Prostate gland (tissue), 2 donors: Measurements from ENCODE around the gene RAMACL. TPM values are rescaled to one million over a fixed set of nuclear protein-coding genes. Genes with fewer than 3 reads are reported as not detected.

Experiments
- DNase-seq: peaks from one replicate; pipeline ENCODE4 v3.0.0-alpha.2; 2019; ENCODE audit warnings: low spot score
- H3K27ac ChIP-seq, 2 donors: fragments of 200-600 bp; sonication (generic); 2 replicates each; pipeline ENCODE4 v1.5.1; 2017 to 2019
- H3K27me3 ChIP-seq: fragments of 200-600 bp; sonication (generic); replicated peaks from 2 replicates; pipeline ENCODE4 v1.5.1; 2019; ENCODE audit not compliant: insufficient read depth
- H3K36me3 ChIP-seq, 2 donors: fragments of 200-600 bp; sonication (generic); 1 replicate in 1 of 2; 2 replicates in 1 of 2; pipeline versions ENCODE4 v1.5.1 to v1.8.1; 2017 to 2019
- H3K4me1 ChIP-seq: fragments of 200-600 bp; sonication (generic); replicated peaks from 2 replicates; pipeline ENCODE4 v1.5.1; 2019
- H3K4me3 ChIP-seq, 2 donors: fragments of 200-600 bp; sonication (generic); 2 replicates each; pipeline ENCODE4 v1.5.1; 2017 to 2019
- H3K9me3 ChIP-seq: fragments of 200-600 bp; sonication (generic); 2 replicates; pipeline ENCODE4 v1.5.1; 2017
- POLR2A ChIP-seq: fragments of 450-650 bp; IDR thresholded peaks from one replicate; pipeline ENCODE4 v1.6.1; 2016; ENCODE audit warnings: antibody characterized with exemption, mild to moderate bottlenecking
- POLR2AphosphoS5 ChIP-seq: sonication (generic); formaldehyde crosslinking; IDR thresholded peaks from one replicate; pipeline ENCODE4 v1.6.1; 2017; ENCODE audit warnings: antibody characterized with exemption
- WGBS: methylation state at CpG from one replicate; pipeline ENCODE4 v1.1.5; 2018; 5-methylcytosine and 5-hydroxymethylcytosine counted together
- intact Hi-C: fragments of 100-400 bp; cut with DNase I; formaldehyde crosslinking; loops from one replicate; pipeline ENCODE4 v1.14.2; 2022
- total RNA-seq, 2 donors: library from RNA; depleted of rRNA; stranded (reverse); fragments of >200 nt; gene quantifications; one replicate each; pipeline ENCODE4 v1.1.0, GENCODE V29; 2016
- TF ChIP-seq, protein P1 (sequence below), 4 experiments: fragments of 200-600 bp in 2 of 4; fragments of 450-650 bp in 2 of 4; sonication (generic) in 2 of 4; IDR thresholded peaks; 1 replicate in 3 of 4; 2 replicates in 1 of 4; pipeline ENCODE4 v1.5.1; 2016 to 2019; ENCODE audit warnings: antibody characterized with exemption in 4 of 4, mild to moderate bottlenecking in 2 of 4, moderate library complexity in 2 of 4

RAMACL gene
- total RNA-seq, 2 donors from 2014 or later: 0.68 to 1.1 TPM

DNA sequence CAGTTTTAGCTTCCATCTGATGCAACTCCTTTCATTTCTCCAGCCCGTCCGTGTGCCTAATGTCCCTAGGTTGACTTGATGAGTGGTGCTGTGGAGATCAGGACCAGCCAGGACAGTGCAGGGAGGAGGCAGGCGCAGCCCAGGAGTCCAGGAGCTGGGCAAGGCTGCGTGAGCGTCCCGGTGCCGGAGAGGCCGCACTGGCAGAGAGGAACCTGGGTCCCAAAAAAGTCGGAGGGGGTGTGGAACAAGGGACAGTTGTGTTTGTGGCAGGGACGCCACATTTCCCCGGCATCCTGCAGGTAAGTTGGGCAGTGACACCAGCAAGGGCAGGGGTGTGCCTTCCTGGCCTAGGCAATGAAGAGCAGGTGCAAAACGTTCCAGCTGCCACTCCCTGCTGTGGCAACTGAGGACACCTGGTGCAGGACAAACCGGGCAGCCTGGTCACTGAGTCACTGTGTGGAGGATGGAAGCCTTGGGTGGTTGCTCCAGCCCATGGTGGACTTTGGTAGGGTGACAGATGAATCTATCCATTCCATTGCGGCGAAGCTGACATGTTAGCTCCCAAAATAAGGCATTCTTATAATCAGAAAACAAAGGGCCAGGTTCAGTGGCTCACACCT, 53.2 kb downstream of the RAMACL start:
- intact Hi-C loops: no loop called here
- no peak for DNase-seq
- Histone ChIP-seq H3K36me3 (no peaks in the 10 kb centered on the region), H3K27me3 (no peaks in the 10 kb centered on the region), H3K4me1 (no peaks in the 10 kb centered on the region), H3K9me3 (no peaks in the 10 kb centered on the region), H3K27ac (no peak overlapping the region), H3K4me3 (no peak overlapping the region)
- WGBS: 91% methylated on average over 15 of the region's 15 CpGs
- TF ChIP-seq POLR2A (no peak), POLR2AphosphoS5 (no peak)
- TF ChIP-seq, protein P1, sequence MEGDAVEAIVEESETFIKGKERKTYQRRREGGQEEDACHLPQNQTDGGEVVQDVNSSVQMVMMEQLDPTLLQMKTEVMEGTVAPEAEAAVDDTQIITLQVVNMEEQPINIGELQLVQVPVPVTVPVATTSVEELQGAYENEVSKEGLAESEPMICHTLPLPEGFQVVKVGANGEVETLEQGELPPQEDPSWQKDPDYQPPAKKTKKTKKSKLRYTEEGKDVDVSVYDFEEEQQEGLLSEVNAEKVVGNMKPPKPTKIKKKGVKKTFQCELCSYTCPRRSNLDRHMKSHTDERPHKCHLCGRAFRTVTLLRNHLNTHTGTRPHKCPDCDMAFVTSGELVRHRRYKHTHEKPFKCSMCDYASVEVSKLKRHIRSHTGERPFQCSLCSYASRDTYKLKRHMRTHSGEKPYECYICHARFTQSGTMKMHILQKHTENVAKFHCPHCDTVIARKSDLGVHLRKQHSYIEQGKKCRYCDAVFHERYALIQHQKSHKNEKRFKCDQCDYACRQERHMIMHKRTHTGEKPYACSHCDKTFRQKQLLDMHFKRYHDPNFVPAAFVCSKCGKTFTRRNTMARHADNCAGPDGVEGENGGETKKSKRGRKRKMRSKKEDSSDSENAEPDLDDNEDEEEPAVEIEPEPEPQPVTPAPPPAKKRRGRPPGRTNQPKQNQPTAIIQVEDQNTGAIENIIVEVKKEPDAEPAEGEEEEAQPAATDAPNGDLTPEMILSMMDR (IDR thresholded peaks at IDR 0.05): no peak

Other genes with a start within 250 kb of the RAMACL start
- 10 to 100 TPM; 64.8 to 72.3 TPM for gene SFT2D1, start 244.1 kb downstream of the RAMACL start, total RNA-seq
- 10 to 100 TPM; 25.3 to 58.9 TPM for gene MPC1, start 203.7 kb downstream of the RAMACL start, total RNA-seq
- 10 to 100 TPM; 32.2 to 44.3 TPM for gene RPS6KA2, start 40.6 kb upstream of the RAMACL start, total RNA-seq